HepG2 (cell line): ENCODE results near the gene ELP1. TPM values are rescaled to one million over a fixed set of nuclear protein-coding genes. Genes with fewer than 3 reads are reported as not detected.

Source experiments
- BCLAF1 ChIP-seq: fragments of 450-650 bp; IDR thresholded peaks from 2 replicates; pipeline ENCODE4 v1.6.1; 2017; ENCODE audit warnings: mild to moderate bottlenecking
- CAMTA2 ChIP-seq: sonication (generic); formaldehyde crosslinking; IDR thresholded peaks from 2 replicates; pipeline ENCODE4 v1.4.0; 2020; ENCODE audit warnings: mild to moderate bottlenecking, missing genetic modification reagents, borderline replicate concordance
- DR1 ChIP-seq: sonication (generic); formaldehyde crosslinking; IDR thresholded peaks from 2 replicates; pipeline ENCODE4 v1.8.0; 2021; ENCODE audit warnings: mild to moderate bottlenecking, missing genetic modification reagents, inconsistent platforms
- ELF4 ChIP-seq: sonication (generic); formaldehyde crosslinking; IDR thresholded peaks from 2 replicates; pipeline ENCODE4 v1.5.0; 2020; ENCODE audit warnings: missing genetic modification reagents, mild to moderate bottlenecking, moderate library complexity, borderline replicate concordance
- GABPA ChIP-seq, 2 experiments: IDR thresholded peaks; 2 replicates each; pipeline ENCODE4 v1.6.1; 2011 to 2016; ENCODE audit warnings: low read depth in 2 of 2, low read length in 1 of 2, missing biosample characterization in 1 of 2, missing genetic modification characterization in 1 of 2
- HMGXB4 ChIP-seq, 2 experiments: sonication (generic) in 1 of 2; formaldehyde crosslinking in 1 of 2; IDR thresholded peaks; 2 replicates each; pipeline versions ENCODE4 v1.4.0 to v1.6.1; 2018 to 2020; ENCODE audit warnings: missing genetic modification reagents in 2 of 2, borderline replicate concordance in 1 of 2, low read depth in 1 of 2, mild to moderate bottlenecking in 1 of 2, missing biosample characterization in 1 of 2
- NRL ChIP-seq: sonication (generic); formaldehyde crosslinking; IDR thresholded peaks from 2 replicates; pipeline ENCODE4 v1.5.0; 2020; ENCODE audit warnings: missing genetic modification reagents, mild to moderate bottlenecking, moderate library complexity, borderline replicate concordance
- POLR2AphosphoS2 ChIP-seq: IDR thresholded peaks from 2 replicates; pipeline ENCODE4 v1.6.1; 2011; ENCODE audit warnings: low read depth, low read length, improper control_type of control experiment
- TGIF2 ChIP-seq: IDR thresholded peaks from 2 replicates; pipeline ENCODE4 v1.6.1; 2016; ENCODE audit warnings: control low read depth, missing compliant biosample characterization
- ZNF143 ChIP-seq: sonication (generic); formaldehyde crosslinking; IDR thresholded peaks from 2 replicates; pipeline ENCODE4 v1.4.0; 2020; ENCODE audit warnings: missing genetic modification reagents
- ZNF530 ChIP-seq: sonication (generic); formaldehyde crosslinking; IDR thresholded peaks from 2 replicates; pipeline ENCODE4 v1.5.0; 2020; ENCODE audit warnings: low read depth, mild to moderate bottlenecking, missing genetic modification reagents
- ZNF766 ChIP-seq: sonication (generic); formaldehyde crosslinking; IDR thresholded peaks from 2 replicates; pipeline ENCODE4 v1.5.0; 2020; ENCODE audit warnings: missing genetic modification reagents, borderline replicate concordance
- polyA plus RNA-seq, 8 experiments: library from polyadenylated mRNA; depleted of rRNA in 3 of 8; stranded (reverse) in 7 of 8; unstranded in 1 of 8; fragments of >200 nt; fragmentation: Illumina TruSeq in 4 of 8; extraction: Trizol in 4 of 8; gene quantifications; 2 replicates each; pipeline versions ENCODE4 v1.2.1 to v1.2.3, GENCODE V29; 2011 to 2016; ENCODE audit warnings: low read depth in 4 of 8, missing spikeins in 1 of 8, mixed read lengths in 1 of 8; ENCODE audit not compliant: insufficient read depth in 1 of 8
- total RNA-seq, 5 experiments: library from RNA; depleted of rRNA; stranded (reverse); fragments of >200 nt; fragmentation: Illumina TruSeq; extraction: Trizol; gene quantifications; 2 replicates each; pipeline ENCODE4 v1.2.3, GENCODE V29; 2016; ENCODE audit warnings: low read depth in 1 of 5
- TF ChIP-seq, protein P1 (sequence below): sonication (generic); formaldehyde crosslinking; IDR thresholded peaks from 2 replicates; pipeline ENCODE4 v1.5.0; 2020; ENCODE audit warnings: missing genetic modification reagents, mild to moderate bottlenecking, borderline replicate concordance
- TF ChIP-seq, protein P2 (sequence below): sonication (generic); formaldehyde crosslinking; IDR thresholded peaks from 2 replicates; pipeline ENCODE4 v1.5.0; 2020; ENCODE audit warnings: mild to moderate bottlenecking, missing genetic modification reagents
- TF ChIP-seq, protein P3 (sequence below): sonication (generic); formaldehyde crosslinking; IDR thresholded peaks from 2 replicates; pipeline ENCODE4 v1.4.0; 2020; ENCODE audit warnings: missing genetic modification reagents, borderline replicate concordance

ELP1 gene
- total and polyA plus RNA-seq, 2 of the 13 experiments (the other 11 are each of a cell fraction or from before 2014, with no cell fraction given) = 157 to 275 TPM

DNA sequence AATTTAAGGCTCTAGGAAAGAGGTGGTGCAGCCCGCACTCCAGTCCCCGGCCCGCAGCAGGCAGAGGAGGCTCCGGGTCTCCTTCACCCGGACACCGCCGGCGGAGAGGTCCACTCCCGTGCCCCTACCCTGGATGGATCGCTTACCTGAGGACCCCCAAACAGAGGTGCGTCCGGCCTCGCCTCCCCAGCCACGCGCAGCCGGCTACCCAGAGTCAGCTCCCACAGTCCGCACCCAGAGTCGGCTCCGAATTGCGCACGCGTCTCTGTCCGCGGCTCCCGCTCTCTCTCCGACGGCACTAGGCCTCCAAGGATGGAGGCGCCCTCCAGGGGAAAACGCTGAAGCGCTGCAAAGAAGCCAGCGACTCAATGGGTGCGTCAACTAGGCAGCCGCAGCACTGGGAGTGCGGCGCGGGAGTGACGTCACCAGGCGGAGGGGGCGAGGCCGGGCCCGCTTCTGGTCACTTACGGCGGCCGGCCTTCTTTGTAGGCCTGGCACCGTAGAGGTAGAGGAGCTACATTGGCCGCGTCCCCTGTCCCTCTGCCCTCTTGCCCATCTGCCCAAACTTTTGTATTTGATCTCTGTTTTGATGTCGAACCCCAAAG is at the start of gene ELP1 (continued):
- TF ChIP-seq BCLAF1 (no peak), TGIF2 (CRISPR knock-in tag) (no peak; the same call in none of the 2 replicates), ELF4 (CRISPR knock-in tag) (no peak), NRL (CRISPR knock-in tag) (peak; percentile 70; the same call in 1 of the 2 replicates), ZNF530 (CRISPR knock-in tag) (no peak), HMGXB4 (CRISPR knock-in tag; IDR thresholded peaks at IDR 0.05; ENCODE audit: borderline replicate concordance in 1 of 2, low read depth in 1 of 2) (peak; percentile 92 to 94), GABPA (IDR thresholded peaks at IDR 0.05; ENCODE audit: low read depth, low read length) (no peak), GABPA (CRISPR knock-in tag; IDR thresholded peaks at IDR 0.05; ENCODE audit: low read depth) (peak; percentile 79; the same call in 1 of the 2 replicates), CAMTA2 (CRISPR knock-in tag) (0 out of 2 replicates have a peak, but pooled peaks have one; percentile 18), ZNF143 (CRISPR knock-in tag) (peak; percentile 40; the same call in 1 of the 2 replicates), POLR2AphosphoS2 (no peak), ZNF766 (peak; percentile 52; the same call in 1 of the 2 replicates), DR1 (CRISPR knock-in tag) (peak; percentile 75)
- TF ChIP-seq, protein P1, sequence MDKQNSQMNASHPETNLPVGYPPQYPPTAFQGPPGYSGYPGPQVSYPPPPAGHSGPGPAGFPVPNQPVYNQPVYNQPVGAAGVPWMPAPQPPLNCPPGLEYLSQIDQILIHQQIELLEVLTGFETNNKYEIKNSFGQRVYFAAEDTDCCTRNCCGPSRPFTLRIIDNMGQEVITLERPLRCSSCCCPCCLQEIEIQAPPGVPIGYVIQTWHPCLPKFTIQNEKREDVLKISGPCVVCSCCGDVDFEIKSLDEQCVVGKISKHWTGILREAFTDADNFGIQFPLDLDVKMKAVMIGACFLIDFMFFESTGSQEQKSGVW = no peak
- TF ChIP-seq, protein P2, sequence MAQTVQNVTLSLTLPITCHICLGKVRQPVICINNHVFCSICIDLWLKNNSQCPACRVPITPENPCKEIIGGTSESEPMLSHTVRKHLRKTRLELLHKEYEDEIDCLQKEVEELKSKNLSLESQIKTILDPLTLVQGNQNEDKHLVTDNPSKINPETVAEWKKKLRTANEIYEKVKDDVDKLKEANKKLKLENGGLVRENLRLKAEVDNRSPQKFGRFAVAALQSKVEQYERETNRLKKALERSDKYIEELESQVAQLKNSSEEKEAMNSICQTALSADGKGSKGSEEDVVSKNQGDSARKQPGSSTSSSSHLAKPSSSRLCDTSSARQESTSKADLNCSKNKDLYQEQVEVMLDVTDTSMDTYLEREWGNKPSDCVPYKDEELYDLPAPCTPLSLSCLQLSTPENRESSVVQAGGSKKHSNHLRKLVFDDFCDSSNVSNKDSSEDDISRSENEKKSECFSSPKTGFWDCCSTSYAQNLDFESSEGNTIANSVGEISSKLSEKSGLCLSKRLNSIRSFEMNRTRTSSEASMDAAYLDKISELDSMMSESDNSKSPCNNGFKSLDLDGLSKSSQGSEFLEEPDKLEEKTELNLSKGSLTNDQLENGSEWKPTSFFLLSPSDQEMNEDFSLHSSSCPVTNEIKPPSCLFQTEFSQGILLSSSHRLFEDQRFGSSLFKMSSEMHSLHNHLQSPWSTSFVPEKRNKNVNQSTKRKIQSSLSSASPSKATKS (CRISPR knock-in tag) = no peak
- TF ChIP-seq, protein P3, sequence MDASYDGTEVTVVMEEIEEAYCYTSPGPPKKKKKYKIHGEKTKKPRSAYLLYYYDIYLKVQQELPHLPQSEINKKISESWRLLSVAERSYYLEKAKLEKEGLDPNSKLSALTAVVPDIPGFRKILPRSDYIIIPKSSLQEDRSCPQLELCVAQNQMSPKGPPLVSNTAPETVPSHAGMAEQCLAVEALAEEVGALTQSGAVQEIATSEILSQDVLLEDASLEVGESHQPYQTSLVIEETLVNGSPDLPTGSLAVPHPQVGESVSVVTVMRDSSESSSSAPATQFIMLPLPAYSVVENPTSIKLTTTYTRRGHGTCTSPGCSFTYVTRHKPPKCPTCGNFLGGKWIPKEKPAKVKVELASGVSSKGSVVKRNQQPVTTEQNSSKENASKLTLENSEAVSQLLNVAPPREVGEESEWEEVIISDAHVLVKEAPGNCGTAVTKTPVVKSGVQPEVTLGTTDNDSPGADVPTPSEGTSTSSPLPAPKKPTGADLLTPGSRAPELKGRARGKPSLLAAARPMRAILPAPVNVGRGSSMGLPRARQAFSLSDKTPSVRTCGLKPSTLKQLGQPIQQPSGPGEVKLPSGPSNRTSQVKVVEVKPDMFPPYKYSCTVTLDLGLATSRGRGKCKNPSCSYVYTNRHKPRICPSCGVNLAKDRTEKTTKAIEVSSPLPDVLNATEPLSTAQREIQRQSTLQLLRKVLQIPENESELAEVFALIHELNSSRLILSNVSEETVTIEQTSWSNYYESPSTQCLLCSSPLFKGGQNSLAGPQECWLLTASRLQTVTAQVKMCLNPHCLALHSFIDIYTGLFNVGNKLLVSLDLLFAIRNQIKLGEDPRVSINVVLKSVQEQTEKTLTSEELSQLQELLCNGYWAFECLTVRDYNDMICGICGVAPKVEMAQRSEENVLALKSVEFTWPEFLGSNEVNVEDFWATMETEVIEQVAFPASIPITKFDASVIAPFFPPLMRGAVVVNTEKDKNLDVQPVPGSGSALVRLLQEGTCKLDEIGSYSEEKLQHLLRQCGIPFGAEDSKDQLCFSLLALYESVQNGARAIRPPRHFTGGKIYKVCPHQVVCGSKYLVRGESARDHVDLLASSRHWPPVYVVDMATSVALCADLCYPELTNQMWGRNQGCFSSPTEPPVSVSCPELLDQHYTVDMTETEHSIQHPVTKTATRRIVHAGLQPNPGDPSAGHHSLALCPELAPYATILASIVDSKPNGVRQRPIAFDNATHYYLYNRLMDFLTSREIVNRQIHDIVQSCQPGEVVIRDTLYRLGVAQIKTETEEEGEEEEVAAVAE (CRISPR knock-in tag) = no peak; the same call in 1 of the 2 replicates
